Ovary (tissue), 3 donors: ENCODE results near the gene IL1RAPL2.

Experiments used
- CTCF ChIP-seq, 3 donors: fragments of 450-650 bp in 2 of 3; fragments of 200-600 bp in 1 of 3; IDR thresholded peaks; one replicate each; pipeline versions ENCODE4 v1.5.1 to v1.8.0; 2016 to 2022; ENCODE audit warnings: antibody characterized with exemption in 3 of 3, mild to moderate bottlenecking in 1 of 3
- EP300 ChIP-seq: sonication (generic); formaldehyde crosslinking; IDR thresholded peaks from one replicate; pipeline ENCODE4 v1.6.1; 2017; ENCODE audit warnings: antibody characterized with exemption
- POLR2A ChIP-seq: fragments of 450-650 bp; IDR thresholded peaks from one replicate; pipeline ENCODE4 v1.6.1; 2017; ENCODE audit warnings: antibody characterized with exemption, mild to moderate bottlenecking, moderate library complexity
- donor health status: DM: no; HTN: no; CAD: no.

GRCh38 chrX:105475801-105476200 lies 909.8 kb downstream of the IL1RAPL2 start:
- TF ChIP-seq POLR2A (no peak), CTCF (IDR thresholded peaks at IDR 0.05) (no peak), EP300 (no peak)
